GM18505 (cell line): ENCODE results near the gene KRTAP10-2.
"Not testable (repeated sequence)": the region's sequence is repeated elsewhere in the genome, so short reads cannot be mapped to it uniquely, and the experiment has no call there.

Experiments used
- ATAC-seq: cut with Tn5 transposase; IDR thresholded peaks from one replicate; pipeline ENCODE4 v1.9.1; 2021; ENCODE audit not compliant: unreplicated experiment
- POLR2A ChIP-seq: IDR thresholded peaks from 4 replicates; pipeline ENCODE4 v1.6.1; 2011; ENCODE audit warnings: borderline replicate concordance; ENCODE audit not compliant: insufficient read depth, insufficient read length; ENCODE audit errors: extremely low read depth

The KRTAP10-2 gene

GRCh38 chr21:44575307-44576024 lies 24.2 kb upstream of the KRTAP10-2 start:
- no peak for ATAC-seq
- no peak for TF ChIP-seq POLR2A

DNA sequence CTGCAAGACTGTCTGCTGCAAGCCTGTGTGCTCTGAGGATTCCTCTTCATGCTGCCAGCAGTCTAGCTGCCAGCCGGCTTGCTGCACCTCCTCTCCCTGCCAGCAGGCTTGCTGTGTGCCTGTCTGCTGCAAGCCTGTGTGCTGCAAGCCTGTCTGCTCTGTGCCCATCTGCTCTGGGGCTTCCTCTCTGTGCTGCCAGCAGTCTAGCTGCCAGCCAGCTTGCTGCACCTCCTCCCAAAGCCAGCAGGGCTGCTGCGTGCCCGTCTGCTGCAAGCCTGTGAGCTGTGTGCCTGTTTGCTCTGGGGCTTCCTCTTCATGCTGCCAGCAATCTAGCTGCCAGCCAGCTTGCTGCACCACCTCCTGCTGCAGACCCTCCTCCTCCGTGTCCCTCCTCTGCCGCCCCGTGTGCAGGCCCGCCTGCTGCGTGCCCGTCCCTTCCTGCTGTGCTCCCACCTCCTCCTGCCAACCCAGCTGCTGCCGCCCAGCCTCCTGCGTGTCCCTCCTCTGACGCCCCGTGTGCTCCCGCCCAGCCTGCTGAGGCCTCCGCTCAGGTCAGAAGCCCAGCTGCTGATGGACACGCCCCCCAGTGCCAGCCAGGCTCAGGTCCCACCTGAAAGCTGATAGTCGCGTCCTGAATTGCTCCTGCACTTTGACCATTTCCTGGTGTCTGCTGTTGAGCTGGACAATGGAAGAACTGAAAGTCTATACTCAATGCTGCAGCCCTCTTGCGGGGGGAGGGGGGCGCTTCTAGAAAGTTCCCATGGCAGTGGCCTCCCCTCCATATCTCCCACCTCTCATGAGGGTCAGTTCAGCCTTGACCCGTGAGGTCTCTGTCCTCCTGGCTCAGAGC lies 23.4 kb upstream of the KRTAP10-2 start:
- no peak for TF ChIP-seq POLR2A
- ATAC-seq, result no peak

- not testable (repeated sequence) for ATAC-seq
These were observed 22.5 kb upstream of the KRTAP10-2 start, which contains the start of gene KRTAP10-4 for GRCh38 chr21:44573630-44574456. TSS of gene KRTAP10-4 (plus strand) at chr21:44573729. CDS start at chr21:44573759, 30 bp downstream.

DNA sequence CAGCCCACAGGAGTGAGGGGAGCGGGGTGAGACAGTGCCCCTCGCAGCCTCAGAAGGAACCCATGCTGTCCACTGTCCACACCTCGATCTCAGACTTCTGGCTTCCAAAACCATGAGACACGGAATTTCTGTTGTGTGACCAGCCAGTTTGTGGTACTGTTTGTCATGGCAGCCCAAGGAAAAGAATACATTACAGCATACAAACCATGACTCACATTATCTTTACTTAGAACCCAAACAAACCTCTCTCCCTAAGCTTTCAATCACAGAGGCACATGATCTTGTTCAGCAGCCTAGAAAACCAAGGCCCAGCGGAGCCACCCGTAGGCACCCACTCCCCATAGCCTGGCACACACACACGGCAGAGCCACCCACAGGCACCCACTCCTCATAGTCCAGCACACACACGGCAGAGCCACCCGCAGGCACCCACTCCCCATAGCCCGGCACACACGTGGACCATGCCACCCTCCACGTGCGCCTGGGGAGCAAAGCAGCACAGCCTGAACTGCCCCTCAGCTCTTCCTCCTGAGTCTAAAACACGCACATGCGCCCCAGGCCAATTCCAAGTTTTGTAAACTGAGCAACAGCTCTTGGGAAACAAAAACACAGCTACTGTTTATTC lies 21.8 kb upstream of the KRTAP10-2 start:
- no peak for ATAC-seq
- no peak for TF ChIP-seq POLR2A

GRCh38 chr21:44571844-44572782 lies 20.8 kb upstream of the KRTAP10-2 start:
- TF ChIP-seq POLR2A, result no peak
- no peak for ATAC-seq

GRCh38 chr21:44571296-44571695 lies 20.0 kb upstream of the KRTAP10-2 start:
- ATAC-seq, result no peak
- no peak for TF ChIP-seq POLR2A

GRCh38 chr21:44569861-44570517 lies 18.7 kb upstream of the KRTAP10-2 start:
- no peak for TF ChIP-seq POLR2A
- no peak for ATAC-seq

- no peak for TF ChIP-seq POLR2A
- ATAC-seq, result no peak
These were observed 17.6 kb upstream of the KRTAP10-2 start for GRCh38 chr21:44568667-44569556.

- no peak for ATAC-seq
- TF ChIP-seq POLR2A, result no peak
These were observed 17.0 kb upstream of the KRTAP10-2 start for GRCh38 chr21:44568261-44568660.

- ATAC-seq, result no peak
These were observed 16.3 kb upstream of the KRTAP10-2 start for GRCh38 chr21:44567481-44568171.

GRCh38 chr21:44566403-44566802 lies 15.1 kb upstream of the KRTAP10-2 start:
- no peak for ATAC-seq
- no peak for TF ChIP-seq POLR2A

More at GRCh38 chr21:44567481-44568171, 16.3 kb upstream of the KRTAP10-2 start:
- no peak for TF ChIP-seq POLR2A
